SU-DHL-6 (cell line): ENCODE results near the gene NUMB.

Source experiments
- EZH2phosphoT487 ChIP-seq: fragments of 200-600 bp; sonication (generic), shearing (Covaris generic); conservative IDR thresholded peaks from 2 replicates; pipeline ENCODE4 v1.6.1; 2018; ENCODE audit warnings: mild to moderate bottlenecking, antibody characterized with exemption, low read length, moderate library complexity, mixed read lengths
- TF ChIP-seq, protein P1 (sequence below): fragments of 200-600 bp; sonication (generic); IDR thresholded peaks from one replicate; pipeline ENCODE4 v1.5.1; 2017; ENCODE audit warnings: antibody characterized with exemption, mild to moderate bottlenecking, low read length, moderate library complexity; ENCODE audit not compliant: insufficient read depth, poor library complexity, severe bottlenecking

DNA sequence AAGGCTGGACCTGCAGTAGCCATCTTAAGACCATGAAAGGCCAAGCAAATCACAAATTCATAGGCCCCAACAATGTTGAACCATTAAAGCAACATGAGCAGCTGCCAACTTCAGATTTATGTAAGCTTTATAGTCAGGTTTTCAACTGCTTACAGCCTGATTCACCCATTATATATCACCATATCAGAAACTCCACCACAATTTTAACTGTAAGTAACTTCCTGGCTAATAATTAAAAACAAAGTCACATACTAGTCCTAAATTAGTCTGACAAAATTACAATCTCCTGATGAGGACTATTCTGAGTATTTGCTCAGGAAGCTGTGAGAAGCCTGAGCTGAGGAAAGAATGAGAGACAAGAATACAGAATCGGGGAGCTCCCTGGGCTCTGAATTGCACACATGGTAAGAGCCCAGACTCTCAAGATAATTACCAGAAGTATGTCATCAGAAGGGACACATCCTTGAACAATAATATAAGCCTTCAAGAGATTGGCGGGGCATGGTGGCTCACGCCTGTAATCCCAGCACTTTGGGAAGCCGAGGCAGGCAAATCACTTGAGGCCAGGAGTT, 55.1 kb downstream of the NUMB start:
- TF ChIP-seq, protein P1, sequence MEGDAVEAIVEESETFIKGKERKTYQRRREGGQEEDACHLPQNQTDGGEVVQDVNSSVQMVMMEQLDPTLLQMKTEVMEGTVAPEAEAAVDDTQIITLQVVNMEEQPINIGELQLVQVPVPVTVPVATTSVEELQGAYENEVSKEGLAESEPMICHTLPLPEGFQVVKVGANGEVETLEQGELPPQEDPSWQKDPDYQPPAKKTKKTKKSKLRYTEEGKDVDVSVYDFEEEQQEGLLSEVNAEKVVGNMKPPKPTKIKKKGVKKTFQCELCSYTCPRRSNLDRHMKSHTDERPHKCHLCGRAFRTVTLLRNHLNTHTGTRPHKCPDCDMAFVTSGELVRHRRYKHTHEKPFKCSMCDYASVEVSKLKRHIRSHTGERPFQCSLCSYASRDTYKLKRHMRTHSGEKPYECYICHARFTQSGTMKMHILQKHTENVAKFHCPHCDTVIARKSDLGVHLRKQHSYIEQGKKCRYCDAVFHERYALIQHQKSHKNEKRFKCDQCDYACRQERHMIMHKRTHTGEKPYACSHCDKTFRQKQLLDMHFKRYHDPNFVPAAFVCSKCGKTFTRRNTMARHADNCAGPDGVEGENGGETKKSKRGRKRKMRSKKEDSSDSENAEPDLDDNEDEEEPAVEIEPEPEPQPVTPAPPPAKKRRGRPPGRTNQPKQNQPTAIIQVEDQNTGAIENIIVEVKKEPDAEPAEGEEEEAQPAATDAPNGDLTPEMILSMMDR, result no peak
- no peak for TF ChIP-seq EZH2phosphoT487
